ENCODE measurements around the gene PAXX.

The PAXX gene

GRCh38 chr9:137009217-137009616 lies 17.0 kb downstream of the PAXX start:
- TF ChIP-seq CTCF (IDR thresholded peaks at IDR 0.05), result no peak
- Mint-ChIP-seq H3K4me3 (no peak overlapping the region), H3K4me1 (peaks cover 7% of the 10 kb centered on the region), H3K36me3 (ENCODE audit: low read depth) (peaks cover 8% of the 10 kb centered on the region), H3K9me3 (peaks cover 24% of the 10 kb centered on the region), H3K27ac (no peak overlapping the region), H3K27me3 (ENCODE audit: low read depth, poor library complexity) (no peaks in the 10 kb centered on the region)
- no peak for DNase-seq

GRCh38 chr9:137009938-137010732 lies 17.9 kb downstream of the PAXX start:
- Mint-ChIP-seq H3K4me1 (peaks cover 7% of the 10 kb centered on the region), H3K27ac (no peak overlapping the region), H3K9me3 (peaks cover 15% of the 10 kb centered on the region), H3K27me3 (ENCODE audit: low read depth, poor library complexity) (no peaks in the 10 kb centered on the region), H3K36me3 (ENCODE audit: low read depth) (peaks cover 8% of the 10 kb centered on the region), H3K4me3 (no peak overlapping the region)
- no peak for TF ChIP-seq CTCF (IDR thresholded peaks at IDR 0.05)
- DNase-seq, result no peak

- no peak for TF ChIP-seq CTCF (IDR thresholded peaks at IDR 0.05)
- H3K4me1 Mint-ChIP-seq, result peaks cover 7% of the 10 kb centered on the region
- H3K4me3 Mint-ChIP-seq, result no peak overlapping the region
- H3K36me3 Mint-ChIP-seq (ENCODE audit: low read depth), result peaks cover 8% of the 10 kb centered on the region
- H3K27me3 Mint-ChIP-seq (ENCODE audit: low read depth, poor library complexity), result no peaks in the 10 kb centered on the region
- DNase-seq, result no peak
- no peak overlapping the region for H3K27ac Mint-ChIP-seq
- H3K9me3 Mint-ChIP-seq, result peaks cover 6% of the 10 kb centered on the region
These were observed 18.9 kb downstream of the PAXX start for GRCh38 chr9:137011156-137011555.

GRCh38 chr9:137011907-137012675 lies 19.9 kb downstream of the PAXX start:
- DNase-seq, result no peak
- Mint-ChIP-seq H3K9me3 (no peaks in the 10 kb centered on the region), H3K27ac (no peak overlapping the region), H3K4me3 (no peak overlapping the region), H3K27me3 (ENCODE audit: low read depth, poor library complexity) (no peaks in the 10 kb centered on the region), H3K4me1 (peaks cover 7% of the 10 kb centered on the region), H3K36me3 (ENCODE audit: low read depth) (peaks cover 13% of the 10 kb centered on the region)
- TF ChIP-seq CTCF (IDR thresholded peaks at IDR 0.05), result no peak

- no peak for TF ChIP-seq CTCF (IDR thresholded peaks at IDR 0.05)
- no peak overlapping the region for H3K4me3 Mint-ChIP-seq
- no peaks in the 10 kb centered on the region for H3K9me3 Mint-ChIP-seq
- peaks cover 14% of the 10 kb centered on the region for H3K36me3 Mint-ChIP-seq (ENCODE audit: low read depth)
- peaks cover 3% of the 10 kb centered on the region for H3K4me1 Mint-ChIP-seq
- no peaks in the 10 kb centered on the region for H3K27me3 Mint-ChIP-seq (ENCODE audit: low read depth, poor library complexity)
- DNase-seq, result no peak
- no peak overlapping the region for H3K27ac Mint-ChIP-seq
These were observed 20.7 kb downstream of the PAXX start for GRCh38 chr9:137012694-137013570.
